Stimulated activated CD4-positive, alpha-beta T cell treated with anti-CD3 and anti-CD28 coated beads, Interleukin-15, amount 100 ng/mL, for 24 hours (primary cell): Measurements from ENCODE around the gene CDH4.

Source experiments
- DNase-seq: peaks from one replicate; pipeline ENCODE4 v3.0.0-alpha.2; 2020

The CDH4 gene

GRCh38 chr20:61818746-61819573 is 566.9 kb downstream of the CDH4 start:
- no peak for DNase-seq

- DNase-seq = no peak
Measured at GRCh38 chr20:61819574-61819846, 567.4 kb downstream of the CDH4 start.

- DNase-seq = no peak
Measured at GRCh38 chr20:61819921-61820825, 568.1 kb downstream of the CDH4 start.

- no peak for DNase-seq
Measured at GRCh38 chr20:61821735-61822134, 569.7 kb downstream of the CDH4 start.

- DNase-seq = no peak
Measured at GRCh38 chr20:61822396-61822795, 570.3 kb downstream of the CDH4 start.

GRCh38 chr20:61823242-61823641 is 571.2 kb downstream of the CDH4 start:
- no peak for DNase-seq

- DNase-seq = no peak
Measured at GRCh38 chr20:61828891-61829290, 576.8 kb downstream of the CDH4 start.

- no peak for DNase-seq
Measured at GRCh38 chr20:61829526-61829925, 577.5 kb downstream of the CDH4 start.

GRCh38 chr20:61830241-61830930 is 578.3 kb downstream of the CDH4 start:
- no peak for DNase-seq

- no peak for DNase-seq
Measured at GRCh38 chr20:61830991-61831390, 578.9 kb downstream of the CDH4 start.

GRCh38 chr20:61832181-61832580 is 580.1 kb downstream of the CDH4 start:
- DNase-seq = no peak

- no peak for DNase-seq
Measured at GRCh38 chr20:61833807-61834610, 581.9 kb downstream of the CDH4 start.

GRCh38 chr20:61835301-61835700 is 583.2 kb downstream of the CDH4 start:
- no peak for DNase-seq

- no peak for DNase-seq
Measured at GRCh38 chr20:61835791-61836350, 583.8 kb downstream of the CDH4 start.

- no peak for DNase-seq
Measured at GRCh38 chr20:61837200-61837599, 585.1 kb downstream of the CDH4 start.

GRCh38 chr20:61839223-61839911 is 587.3 kb downstream of the CDH4 start:
- DNase-seq = no peak

GRCh38 chr20:61839912-61840778 is 588.1 kb downstream of the CDH4 start:
- DNase-seq = no peak

- no peak for DNase-seq
Measured at GRCh38 chr20:61840779-61841455, 588.9 kb downstream of the CDH4 start.

GRCh38 chr20:61841551-61841950 is 589.5 kb downstream of the CDH4 start:
- DNase-seq = no peak

- no peak for DNase-seq
Measured at GRCh38 chr20:61841966-61842365, 589.9 kb downstream of the CDH4 start.
